ENCODE results near the gene SGPP2.

SGPP2 gene

DNA sequence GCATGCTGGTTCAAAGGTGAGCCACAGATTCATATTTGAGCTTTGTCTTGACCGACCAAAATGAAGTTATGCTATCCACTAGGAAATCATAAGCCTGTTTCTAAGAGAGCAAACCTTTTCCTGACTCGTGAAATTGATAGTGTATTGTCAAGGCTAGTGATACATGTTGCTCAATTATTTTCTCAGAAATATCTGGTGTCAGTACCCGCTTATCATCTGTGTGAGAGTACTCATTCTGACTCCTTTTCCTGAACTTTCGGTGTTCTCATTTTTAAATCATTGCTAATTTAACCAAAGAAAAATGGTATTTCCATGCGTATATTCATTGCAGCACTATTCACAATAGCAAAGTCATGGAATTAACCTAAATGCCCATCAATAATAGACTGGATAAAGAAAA is 56.2 kb downstream of the SGPP2 start:
- no peak for TF ChIP-seq CTCF (IDR thresholded peaks at IDR 0.05)

GRCh38 chr2:222481941-222482340 is 57.6 kb downstream of the SGPP2 start:
- TF ChIP-seq CTCF (IDR thresholded peaks at IDR 0.05) = no peak

GRCh38 chr2:222483513-222484039 is 59.2 kb downstream of the SGPP2 start:
- TF ChIP-seq CTCF (IDR thresholded peaks at IDR 0.05) = no peak

DNA sequence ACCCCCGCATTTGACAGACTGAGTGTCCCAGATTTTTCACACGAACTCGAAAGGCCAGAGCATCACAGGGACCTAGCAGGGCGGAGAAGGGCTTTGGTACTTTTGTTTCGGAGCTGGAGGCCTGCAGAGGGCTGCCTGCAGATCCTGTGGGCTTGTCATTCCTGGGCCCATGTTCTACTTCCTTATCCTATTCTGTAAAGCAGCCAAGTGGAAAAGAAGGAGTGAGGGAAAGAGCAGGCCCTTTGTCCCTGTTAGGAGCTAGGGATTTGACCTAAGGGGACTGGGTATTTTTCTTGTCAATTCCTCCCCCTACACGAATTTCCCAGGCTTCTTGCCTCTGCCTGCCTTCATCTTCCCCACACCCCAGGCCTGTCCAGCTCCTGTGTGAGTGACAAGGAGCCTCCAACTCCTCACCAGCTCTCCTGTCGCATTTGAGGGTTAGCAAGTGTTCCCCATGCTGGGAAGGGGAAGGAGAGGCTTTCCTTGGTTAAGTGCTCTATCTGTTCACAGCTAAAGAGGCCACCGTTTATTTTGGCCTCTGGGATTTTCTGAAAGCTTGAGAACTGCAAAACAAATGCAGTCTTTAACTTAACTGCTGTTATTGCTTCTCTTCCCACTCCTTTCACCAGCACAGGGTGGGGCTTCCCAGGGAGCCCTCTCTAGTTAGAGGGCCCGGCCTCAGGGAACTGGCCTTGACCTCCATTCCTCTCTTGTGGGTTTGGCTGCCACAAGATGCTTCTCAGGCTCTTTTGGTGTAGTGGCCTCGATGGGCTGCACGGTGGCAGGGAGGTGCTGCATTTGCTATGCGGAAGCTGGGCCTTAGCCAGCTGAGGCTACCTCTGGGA is 61.2 kb downstream of the SGPP2 start:
- no peak for TF ChIP-seq CTCF (IDR thresholded peaks at IDR 0.05)

DNA sequence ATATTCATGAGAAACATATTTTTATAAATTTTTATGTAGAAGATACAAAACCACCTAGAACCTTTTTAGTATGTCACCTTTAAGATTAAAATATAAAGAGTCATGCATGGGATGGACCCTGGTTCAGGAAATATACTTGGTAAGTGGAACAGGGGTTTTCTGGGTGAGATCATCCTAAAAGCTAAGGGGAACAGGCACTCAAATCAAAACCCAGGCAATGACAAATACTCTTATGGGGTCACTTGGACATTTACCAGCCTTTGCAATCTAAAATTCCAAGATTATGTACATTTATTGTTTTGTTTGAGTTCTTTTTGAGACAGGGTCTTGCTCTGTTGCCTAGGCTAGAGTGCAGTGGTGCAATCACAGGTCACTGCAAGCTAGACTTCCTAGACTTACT is 65.8 kb downstream of the SGPP2 start:
- TF ChIP-seq CTCF (IDR thresholded peaks at IDR 0.05) = no peak

- TF ChIP-seq CTCF (IDR thresholded peaks at IDR 0.05) = no peak
Observed at GRCh38 chr2:222492683-222493082, 68.3 kb downstream of the SGPP2 start.

- TF ChIP-seq CTCF (IDR thresholded peaks at IDR 0.05) = no peak
Observed at GRCh38 chr2:222494104-222494739, 69.9 kb downstream of the SGPP2 start.

Data from LNCAP (cell line).